HG03565 (cell line): ENCODE data around the gene FNBP1L.

Source experiments
- ATAC-seq: cut with Tn5 transposase; IDR thresholded peaks from one replicate; pipeline ENCODE4 v1.9.1; 2021; ENCODE audit warnings: mild to moderate bottlenecking, moderate library complexity; ENCODE audit not compliant: unreplicated experiment

Gene FNBP1L

DNA sequence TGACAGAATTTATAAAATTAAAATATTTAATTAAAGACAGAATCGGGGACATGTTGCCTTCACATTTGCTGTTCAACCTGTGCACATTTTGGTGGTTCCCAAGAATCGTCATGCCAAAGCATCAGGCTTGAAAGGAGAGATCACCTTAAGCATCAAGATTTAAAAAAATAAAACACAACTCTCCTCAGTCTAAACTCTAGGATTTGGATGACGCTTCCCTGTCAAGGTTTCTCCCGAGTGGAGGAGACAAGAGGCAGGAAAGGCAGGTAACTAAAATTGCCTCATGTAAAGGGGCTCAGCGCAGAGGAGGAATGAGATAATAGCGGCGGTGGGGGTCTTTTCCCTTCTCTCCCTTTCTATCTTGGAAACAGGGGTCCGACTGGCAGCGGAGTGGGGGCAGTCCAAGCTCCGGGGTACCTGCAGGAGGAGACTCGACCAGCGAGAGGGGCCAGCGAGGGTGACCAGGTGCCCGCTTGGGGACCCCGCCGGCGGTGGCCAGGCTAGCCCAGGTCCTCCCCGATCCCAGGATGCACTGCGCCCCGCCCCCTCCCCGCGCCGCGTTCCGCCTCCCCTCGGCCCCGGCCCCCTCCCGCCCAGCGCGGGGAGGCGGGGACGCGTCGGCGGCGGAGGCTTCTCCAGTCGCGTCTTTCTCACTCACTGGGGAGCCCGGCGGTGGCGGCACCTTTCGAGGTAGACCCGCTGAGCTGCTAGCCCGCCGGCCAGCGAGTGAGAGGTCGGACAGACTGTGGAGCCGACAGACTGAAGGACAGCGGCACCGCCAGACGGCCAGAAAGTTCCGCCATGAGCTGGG is at the start of gene FNBP1L:
Gene FNBP1L (plus strand): TSS at position 638 of the 811 bp plus-strand sequence. CDS start 164 bp downstream, at position 802.
- ATAC-seq, result no peak

DNA sequence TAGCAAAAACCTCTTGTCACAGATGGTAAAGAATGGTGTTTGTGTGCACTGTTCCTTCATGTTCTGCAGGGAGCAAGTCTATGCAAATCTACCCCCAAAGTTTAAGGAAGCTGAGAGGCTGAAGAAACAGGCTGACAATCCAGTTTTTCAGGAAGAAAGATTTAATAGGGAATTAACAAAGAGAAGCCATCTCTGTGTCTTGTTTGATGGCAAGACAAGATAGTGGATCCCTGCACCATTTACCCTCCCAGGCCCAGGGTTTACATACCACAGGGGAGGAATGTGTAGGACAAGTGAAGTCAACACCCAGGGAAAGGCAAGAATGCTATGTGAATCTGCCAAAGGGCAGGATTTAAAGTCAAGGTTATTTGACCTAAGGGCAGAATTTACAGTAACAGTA is 48.1 kb upstream of the FNBP1L start:
- no peak for ATAC-seq

DNA sequence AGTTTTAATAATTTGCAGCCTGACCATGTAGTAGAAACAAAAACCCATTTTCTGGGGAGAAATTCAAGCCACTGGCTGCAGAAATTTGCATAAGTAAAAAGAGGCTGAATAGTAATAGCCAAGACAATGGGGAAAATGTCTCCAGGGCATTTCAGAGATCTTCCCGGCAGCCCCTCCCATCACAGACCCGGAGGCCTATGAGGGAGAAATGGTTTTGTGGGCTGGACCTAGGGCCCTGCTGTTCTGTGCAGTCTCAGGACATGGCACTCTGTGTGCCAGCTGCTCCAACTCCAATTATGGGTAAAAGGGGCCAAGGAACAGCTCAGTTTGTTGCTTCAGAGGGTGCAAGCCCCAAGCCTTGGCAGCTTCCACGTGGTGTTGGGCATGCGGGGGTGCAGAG is 39.7 kb upstream of the FNBP1L start:
- ATAC-seq, result no peak

DNA sequence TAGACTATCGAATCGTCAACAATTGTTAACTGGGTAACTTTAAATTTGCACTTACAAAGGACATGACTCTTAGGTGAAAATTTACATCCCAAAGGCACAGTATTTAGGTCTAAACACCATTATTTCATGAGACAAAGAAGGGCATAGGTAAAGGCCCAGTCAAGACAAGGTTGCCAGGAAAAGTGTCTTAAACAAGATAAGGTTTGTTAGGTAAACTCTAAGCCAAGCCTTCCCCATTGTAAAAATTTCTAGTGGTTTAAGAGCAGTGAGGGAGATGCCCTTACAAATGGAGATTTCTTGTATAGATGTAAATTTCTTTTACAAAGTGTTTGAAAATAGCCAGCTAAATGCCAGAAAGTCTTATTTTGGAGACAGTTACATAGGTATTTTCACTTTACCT is 36.9 kb upstream of the FNBP1L start:
- no peak for ATAC-seq

DNA sequence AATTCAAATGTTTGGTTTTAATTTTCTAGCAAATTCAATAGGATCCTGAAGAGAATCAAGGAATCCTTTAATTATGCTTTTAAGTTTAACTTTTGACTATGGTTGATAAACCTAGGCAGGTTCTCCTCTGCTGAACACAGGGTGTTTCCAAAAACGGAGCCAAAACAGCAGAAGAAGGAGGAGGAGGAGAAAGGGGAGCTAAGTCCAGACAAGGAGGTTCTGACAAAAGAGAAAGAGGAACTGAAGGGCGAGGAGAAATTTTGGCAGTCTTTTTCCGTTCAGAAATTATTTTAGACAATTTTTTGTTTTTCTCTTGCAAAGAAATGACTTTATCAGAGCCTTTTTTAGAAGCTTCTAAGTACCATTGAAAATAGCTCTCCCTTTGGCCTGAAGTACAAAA is 33.2 kb upstream of the FNBP1L start:
- no peak for ATAC-seq

DNA sequence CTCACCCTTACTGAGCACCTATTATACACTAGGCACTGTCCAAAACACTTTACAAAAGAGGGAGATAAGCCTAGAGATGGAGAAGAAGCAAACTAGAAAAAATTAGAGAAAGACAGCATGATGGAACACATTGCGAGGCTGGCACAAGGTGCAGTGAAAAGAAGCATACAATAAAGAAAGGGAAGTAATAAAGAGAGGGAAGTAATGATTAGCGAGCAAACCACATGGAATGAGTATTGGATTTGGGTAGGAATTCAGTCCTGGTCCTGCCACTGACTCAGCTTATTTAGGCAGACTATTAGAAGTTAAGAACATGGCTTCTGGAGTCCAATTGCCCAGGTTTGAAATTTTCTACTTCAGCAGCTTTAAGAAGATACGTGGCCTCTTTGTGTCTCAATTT is 32.6 kb upstream of the FNBP1L start:
- no peak for ATAC-seq

DNA sequence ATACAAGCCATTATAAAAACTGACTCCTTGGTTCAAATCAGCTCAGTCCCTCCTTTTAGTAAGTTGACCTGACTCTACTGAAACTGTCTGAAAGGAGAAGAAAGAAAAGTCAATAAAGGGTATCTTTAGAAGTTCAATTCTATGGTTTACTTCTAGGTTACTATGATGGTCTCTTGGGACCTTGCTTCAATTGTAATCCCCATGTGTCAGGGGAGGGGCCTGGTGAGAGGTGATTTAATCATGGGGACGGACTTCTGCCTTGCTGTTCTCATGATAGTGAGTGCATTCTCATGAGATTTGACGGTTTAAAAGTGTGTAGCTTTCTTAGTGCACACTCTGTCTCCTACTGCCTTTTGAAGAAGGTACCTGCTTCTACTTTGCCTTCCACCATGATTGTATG is 31.7 kb upstream of the FNBP1L start:
- ATAC-seq, result no peak

DNA sequence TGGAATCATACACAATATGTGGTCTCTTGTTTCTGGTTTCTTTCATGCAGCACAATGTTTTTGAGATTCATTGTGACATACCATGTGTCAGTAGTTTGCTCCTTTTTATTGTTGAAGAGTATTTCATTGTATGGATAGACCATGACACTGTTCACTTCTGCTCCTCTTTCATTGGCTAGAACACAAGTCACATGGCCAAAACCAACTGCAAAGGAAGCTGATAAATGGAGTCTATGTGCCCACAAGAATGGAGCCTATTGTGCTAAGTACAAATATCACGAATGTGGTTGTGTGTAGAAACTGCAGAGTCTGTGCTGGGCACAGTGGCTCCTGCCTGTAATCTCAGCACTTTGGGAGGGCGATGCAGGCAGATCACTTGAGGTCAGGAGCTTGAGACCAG is 28.6 kb upstream of the FNBP1L start:
- ATAC-seq, result no peak

DNA sequence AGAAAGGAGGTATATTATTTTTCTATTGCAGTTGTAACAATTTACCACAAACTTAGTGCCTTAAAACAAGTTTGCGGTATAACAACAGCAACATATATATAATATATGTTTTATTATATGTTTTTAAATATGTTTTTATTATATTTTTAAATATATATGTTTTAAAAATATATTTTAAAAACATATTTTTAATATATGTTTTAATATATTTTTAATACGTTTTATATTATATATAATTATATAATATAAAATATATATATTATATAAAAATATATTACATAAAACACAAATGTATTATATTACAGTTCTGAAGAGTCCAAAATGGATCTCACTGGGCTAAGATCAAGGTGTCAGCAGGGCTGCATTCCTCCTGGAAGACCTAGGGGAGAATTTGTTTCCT is 27.5 kb upstream of the FNBP1L start:
- ATAC-seq, result no peak

DNA sequence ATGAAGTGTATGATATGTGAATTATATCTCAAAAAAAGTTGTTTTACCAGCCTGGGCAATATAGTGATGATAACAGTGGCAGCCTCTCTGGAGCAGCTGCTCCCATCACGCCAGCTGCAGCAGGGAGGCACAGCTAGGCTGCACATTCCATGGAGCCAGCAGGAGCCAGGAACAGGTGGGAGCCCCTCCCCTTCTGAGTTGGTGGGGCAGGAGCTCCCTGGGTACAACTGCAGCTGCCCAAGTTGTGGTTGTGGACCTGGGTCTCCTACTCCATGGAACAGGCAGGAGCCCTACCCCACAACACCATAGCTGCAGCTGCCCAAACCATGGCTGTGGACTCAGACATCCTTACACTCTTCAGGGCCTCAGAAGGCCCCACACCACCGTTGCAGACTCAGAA is 21.7 kb upstream of the FNBP1L start:
- ATAC-seq, result no peak

DNA sequence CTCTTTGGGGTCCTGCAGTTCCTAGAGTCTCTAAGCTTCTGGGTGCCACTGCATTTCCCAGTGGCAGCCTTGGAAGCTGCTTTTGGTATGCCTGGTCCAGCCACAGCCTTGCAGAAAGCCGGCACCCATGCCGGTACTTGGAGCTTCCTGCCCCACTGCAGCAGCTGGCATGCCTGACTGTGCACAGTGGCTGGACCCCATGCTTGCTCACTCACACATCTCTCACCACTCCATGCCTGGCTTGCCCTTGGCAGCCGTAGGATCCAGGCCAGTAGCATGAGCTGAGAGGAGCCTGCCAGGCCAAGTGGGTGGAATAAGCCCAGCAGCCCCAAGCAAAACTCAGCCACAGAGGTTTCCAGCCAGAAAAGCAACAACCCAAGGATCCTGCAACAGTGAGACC is 20.3 kb upstream of the FNBP1L start:
- no peak for ATAC-seq

DNA sequence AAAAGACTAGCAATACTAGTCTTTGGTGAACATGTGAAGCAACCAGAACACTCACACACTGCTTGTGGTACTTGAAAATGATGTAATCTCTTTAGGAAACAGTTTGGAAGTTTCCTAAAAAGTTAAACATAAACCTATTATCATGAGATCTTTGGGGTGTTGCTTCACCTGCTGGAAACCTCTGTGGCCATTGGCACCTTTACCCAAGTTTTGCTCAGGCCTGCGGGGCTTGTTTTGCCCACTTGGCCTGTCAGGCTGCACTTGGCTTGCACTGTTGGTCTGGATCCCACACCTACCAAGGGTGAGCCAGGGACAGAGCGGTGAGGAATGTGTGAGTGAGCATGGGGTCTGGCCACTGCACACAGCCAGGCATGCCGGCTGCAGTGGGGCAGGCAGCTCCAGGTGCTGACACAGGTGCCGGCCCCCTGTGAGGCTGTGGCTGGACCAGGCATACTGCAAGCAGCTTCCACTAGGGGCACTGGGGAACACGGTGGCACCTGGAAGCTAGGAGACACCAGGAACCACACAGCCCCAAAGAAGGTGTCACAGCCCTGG is 14.4 kb upstream of the FNBP1L start:
- no peak for ATAC-seq

DNA sequence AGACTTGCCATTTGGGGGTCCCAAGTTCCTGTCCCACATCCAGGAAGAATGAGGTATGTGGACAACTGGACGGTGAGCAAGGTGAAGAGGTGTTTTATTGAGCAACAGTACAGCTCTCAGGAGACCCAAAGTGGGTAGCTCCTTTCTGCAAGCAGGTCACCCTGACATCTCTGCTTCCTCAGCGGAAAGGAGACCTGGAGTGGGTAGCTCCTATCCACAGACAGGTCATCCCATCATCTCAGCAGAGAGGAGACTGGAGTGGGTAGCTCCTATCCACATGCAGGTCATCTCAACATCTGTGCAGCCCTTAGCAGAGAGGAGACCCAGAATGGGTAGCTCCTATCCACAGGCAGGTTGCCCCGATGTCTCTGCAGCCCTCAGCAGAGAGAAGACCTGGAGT is 13.8 kb upstream of the FNBP1L start:
- ATAC-seq, result no peak

DNA sequence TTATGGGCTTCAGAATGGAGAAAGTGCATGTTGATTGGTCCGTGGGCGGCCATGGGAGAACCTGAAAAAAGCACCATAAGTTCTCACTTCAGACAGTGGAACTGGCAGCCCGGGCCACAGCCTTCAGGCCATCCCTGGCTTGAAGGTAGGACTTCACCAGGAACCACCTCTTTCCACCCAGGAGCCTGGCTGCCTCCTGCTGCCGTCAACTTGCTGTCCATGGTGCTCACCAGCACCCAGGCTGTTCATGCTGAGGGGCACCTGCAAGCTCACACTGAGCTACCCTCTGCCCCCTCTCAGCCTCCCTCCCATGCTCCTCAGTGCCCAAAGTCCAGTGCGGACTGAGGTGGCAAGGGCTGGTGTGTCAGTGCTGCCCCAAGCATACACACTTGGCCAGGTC is 12.9 kb upstream of the FNBP1L start:
- ATAC-seq, result no peak

DNA sequence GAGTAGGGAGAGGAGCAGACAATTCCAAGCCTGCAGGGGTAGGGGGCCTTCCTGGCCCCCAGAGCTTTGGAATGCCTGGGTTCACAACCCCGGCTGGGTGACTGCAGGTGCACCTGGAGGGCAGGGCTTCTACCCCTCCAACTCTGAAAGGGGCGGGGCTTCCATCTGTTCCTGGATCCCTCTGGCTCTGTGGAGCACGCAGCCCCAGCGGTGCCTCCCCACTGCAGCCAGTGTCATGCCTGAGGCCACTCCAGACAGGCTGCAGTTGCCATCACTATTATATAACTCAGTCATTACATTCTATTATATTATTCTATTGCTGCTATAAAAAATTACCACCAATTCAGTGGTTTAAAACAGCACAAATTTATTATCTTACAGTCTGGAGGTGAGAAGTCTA is 12.5 kb upstream of the FNBP1L start:
- no peak for ATAC-seq

DNA sequence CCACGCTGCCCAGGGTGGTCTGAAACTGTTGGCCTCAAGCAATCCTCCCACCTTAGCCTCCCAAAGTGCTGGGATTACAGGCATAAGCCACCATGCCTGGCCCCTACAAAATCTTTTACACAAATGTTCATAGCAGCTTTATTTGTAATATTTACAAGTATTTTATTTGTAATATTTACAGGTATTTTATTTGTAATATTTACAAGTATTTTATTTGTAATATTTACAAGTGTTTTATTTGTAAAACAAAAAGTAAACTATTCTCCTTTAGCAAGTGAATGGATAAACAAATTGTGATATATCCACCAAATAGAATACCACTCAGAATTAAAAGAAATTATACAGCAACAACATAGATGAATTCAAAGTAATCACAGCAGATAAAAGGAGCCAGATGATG is 11.4 kb upstream of the FNBP1L start:
- no peak for ATAC-seq

DNA sequence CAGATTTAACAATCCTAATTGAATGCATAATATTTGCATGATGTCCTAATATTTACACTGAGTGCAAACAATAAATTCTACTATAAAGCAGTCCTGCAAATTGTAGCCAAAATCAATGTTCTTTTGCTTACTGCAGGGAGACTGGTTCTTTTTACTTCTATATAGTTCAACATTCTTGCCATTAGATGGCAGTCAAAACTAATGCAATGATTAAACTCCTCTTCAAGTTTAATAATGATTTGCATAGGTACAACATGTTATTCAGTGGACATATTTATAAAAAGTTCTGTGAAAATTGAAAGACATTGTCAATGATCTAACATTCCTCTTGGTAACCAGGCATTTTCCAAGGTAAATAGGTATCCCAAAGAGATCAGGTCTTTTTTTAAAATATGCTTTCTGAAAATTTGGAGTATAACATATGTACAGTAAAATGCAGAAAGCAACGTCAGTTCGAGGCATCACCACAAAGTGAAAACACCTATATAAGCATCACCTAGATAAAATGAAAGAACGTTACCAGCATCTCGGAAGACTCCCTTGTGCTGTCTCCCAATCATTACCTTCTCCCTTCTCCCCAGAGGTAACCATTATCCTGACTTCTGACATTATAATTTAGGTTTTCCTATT is 9.8 kb upstream of the FNBP1L start:
- no peak for ATAC-seq

DNA sequence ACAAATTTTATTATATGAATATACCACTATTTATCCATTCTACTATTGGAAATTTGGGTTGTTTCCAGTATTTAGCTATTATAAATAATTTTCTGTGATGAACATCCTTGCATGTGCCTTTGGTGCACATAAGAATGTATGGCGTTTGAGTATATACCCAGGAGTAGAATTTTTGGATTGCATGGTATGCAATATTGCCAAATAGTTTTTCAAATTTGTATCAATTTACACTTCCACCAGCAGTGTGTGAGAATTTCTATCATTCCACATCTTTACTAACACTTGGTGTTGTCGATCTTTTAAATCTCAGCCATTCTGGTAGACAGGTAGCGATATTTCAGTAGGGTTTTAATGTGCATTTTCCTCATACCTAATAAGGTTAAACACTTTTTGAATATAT is 9.2 kb upstream of the FNBP1L start:
- no peak for ATAC-seq

DNA sequence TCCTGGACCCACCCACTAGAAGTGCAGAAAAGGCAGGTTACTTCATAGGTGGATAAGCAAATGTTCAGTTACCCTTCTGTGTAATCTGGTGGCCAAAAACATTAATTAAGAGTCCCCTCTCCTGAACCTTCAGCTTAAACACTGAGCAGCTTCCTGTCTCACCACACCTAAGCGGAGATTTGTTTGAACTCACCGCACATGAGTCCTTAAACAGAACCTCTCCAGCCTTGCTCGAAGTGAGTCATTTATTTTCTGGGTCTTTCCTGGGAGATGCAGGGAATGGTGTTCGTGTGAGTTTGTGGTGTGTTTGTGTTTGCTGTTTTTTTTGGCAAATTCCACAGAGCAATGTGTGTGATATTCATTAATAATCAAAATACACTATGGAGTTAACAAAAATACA is 7.6 kb upstream of the FNBP1L start:
- no peak for ATAC-seq

DNA sequence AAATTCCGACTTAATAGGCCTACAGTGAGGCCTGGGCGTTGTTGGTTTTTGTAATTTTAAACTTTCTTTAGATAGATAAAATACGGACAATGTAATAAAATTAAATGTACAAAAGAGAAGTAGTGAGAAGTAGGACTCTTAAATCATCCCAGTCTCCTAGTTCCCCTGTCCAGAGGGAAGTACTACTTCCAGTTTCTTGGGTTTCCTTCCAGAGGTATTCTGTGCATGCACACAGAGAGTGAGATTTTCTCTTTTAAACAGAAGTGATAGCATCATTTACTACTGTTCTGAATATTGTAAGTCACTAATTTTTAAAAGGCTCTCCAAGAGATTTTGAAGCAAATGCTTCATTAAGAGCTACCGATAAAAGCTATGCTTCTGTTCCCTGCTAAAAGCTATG is 7.2 kb upstream of the FNBP1L start:
- ATAC-seq, result no peak

DNA sequence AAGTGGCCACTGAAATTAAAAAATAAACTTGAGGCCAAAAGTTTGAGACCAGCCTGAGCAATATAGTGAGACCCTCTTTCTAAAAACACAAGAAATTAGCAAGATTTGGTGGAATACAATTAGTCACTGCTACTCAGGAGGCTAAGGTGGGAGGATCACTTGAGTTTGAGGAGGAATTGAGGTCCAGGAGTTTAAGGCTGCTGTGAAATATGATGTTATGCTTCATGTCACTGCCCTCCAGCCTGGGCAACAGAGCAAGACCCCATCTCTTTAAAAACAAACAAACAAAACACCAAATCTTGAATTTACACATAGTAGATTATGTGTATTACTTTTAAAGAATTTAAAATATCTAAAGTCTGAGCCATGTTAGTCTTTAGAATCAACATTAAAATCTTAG is 6.3 kb upstream of the FNBP1L start:
- ATAC-seq, result no peak

DNA sequence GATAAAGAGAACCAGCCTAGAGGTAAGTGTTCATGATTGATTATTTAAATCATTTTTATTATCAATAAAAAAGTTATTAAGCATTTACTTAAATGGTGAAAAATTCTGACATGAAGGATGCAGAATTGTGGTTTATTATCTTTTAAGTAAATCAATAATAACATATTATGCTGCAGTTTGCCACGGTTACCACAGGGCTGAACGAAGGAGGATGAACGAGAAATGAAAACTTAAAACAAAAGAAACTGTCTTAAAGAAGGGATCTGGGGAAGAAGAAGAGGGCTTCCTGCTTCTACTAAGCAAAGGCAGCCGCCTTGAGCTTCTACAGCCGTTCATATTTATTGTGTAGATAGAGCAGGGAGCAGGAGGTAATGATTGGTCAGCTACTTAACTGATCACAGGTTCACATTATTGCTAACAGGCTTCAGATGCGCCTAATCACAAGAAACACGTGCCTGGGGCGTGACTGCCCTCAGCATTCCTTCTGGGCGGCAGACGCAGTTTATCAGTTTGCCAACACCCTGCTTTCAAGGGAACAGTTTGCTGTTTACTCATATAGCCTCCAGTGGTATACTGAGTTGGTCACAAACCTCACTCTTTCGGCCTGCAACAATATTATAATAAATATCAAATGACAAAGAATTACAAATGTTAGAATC is 5.8 kb upstream of the FNBP1L start:
- no peak for ATAC-seq
